Choroid plexus epithelial cell (primary cell): Measurements from ENCODE around the gene NTM.

Source experiments
- DNase-seq: peaks from one replicate; pipeline ENCODE4 v3.0.0-alpha.2; 2010; ENCODE audit warnings: low read depth
- H3K4me3 ChIP-seq: 2 replicates; pipeline ENCODE4 v1.5.1; 2011; ENCODE audit warnings: low read depth, mild to moderate bottlenecking, control low read depth, low read length, moderate library complexity
- TF ChIP-seq, protein P1 (sequence below): conservative IDR thresholded peaks from 2 replicates; pipeline ENCODE4 v1.5.1; 2011; ENCODE audit warnings: low read depth, mild to moderate bottlenecking, control low read depth, inconsistent platforms, low read length, moderate library complexity

Gene NTM

GRCh38 chr11:131954146-131954545, 583.7 kb downstream of the NTM start:
- DNase-seq, result no peak
- TF ChIP-seq, protein P1, sequence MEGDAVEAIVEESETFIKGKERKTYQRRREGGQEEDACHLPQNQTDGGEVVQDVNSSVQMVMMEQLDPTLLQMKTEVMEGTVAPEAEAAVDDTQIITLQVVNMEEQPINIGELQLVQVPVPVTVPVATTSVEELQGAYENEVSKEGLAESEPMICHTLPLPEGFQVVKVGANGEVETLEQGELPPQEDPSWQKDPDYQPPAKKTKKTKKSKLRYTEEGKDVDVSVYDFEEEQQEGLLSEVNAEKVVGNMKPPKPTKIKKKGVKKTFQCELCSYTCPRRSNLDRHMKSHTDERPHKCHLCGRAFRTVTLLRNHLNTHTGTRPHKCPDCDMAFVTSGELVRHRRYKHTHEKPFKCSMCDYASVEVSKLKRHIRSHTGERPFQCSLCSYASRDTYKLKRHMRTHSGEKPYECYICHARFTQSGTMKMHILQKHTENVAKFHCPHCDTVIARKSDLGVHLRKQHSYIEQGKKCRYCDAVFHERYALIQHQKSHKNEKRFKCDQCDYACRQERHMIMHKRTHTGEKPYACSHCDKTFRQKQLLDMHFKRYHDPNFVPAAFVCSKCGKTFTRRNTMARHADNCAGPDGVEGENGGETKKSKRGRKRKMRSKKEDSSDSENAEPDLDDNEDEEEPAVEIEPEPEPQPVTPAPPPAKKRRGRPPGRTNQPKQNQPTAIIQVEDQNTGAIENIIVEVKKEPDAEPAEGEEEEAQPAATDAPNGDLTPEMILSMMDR, result no peak
- H3K4me3 ChIP-seq, result no peak overlapping the region

GRCh38 chr11:131955904-131956303, 585.5 kb downstream of the NTM start:
- TF ChIP-seq, protein P1, result no peak
- no peak overlapping the region for H3K4me3 ChIP-seq
- peak; percentile 11 for DNase-seq

DNA sequence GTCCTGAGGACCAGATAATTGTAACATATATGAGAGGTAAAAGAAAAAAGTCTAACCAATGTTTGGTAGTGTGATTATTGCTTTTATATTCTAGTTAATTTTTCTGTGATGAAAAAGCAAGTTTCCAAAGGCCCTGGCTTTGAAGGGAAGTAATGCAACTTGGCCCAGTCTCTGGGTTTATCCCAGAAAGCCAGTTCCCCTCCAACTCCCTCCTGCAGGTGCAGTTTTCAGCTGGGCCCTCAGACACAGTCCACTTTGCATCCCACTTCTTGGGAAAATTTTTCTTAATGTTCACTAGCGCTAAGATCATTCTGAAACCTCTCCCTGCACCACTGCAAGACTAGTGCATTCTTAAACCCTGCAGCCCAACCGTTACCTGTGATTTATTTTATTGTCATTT, 586.8 kb downstream of the NTM start:
- no peak overlapping the region for H3K4me3 ChIP-seq
- DNase-seq, result no peak
- TF ChIP-seq, protein P1, result no peak

DNA sequence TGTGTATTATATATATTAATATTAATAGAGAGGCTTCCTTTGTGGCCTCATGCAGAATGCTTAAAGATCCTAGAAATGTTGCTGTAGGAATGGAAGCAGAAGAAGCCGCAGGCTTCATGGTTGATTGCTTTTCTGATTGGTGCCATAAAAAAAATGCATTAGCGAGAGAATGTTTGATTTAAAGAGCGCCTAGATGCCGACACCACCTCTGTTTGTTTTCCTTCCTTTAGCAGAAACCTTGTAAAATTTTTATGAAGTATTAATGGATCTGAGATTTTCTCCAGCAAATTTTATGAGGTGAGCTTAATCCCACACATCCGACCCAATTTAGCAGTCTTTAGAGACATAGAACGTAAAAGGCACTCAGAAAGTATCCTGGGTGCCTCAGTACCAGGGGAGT, 587.5 kb downstream of the NTM start:
- TF ChIP-seq, protein P1, result no peak
- no peak overlapping the region for H3K4me3 ChIP-seq
- DNase-seq, result no peak

GRCh38 chr11:131962818-131963217, 592.4 kb downstream of the NTM start:
- no peak for DNase-seq
- TF ChIP-seq, protein P1, result no peak
- H3K4me3 ChIP-seq, result no peak overlapping the region

- no peak for DNase-seq
- TF ChIP-seq, protein P1, result no peak
- H3K4me3 ChIP-seq, result no peak overlapping the region
Measured at GRCh38 chr11:131964698-131965483, 594.5 kb downstream of the NTM start.

GRCh38 chr11:131965504-131965903, 595.1 kb downstream of the NTM start:
- DNase-seq, result no peak
- TF ChIP-seq, protein P1, result no peak

More at GRCh38 chr11:131965504-131965903, 595.1 kb downstream of the NTM start:
- no peak overlapping the region for H3K4me3 ChIP-seq
